Mesothelial cell of epicardium (in vitro differentiated cells): Measurements from ENCODE around the gene IGFLR1. TPM values are rescaled to one million over a fixed set of nuclear protein-coding genes. Genes with fewer than 3 reads are reported as not detected.
"Not testable (repeated sequence)": the region's sequence is repeated elsewhere in the genome, so short reads cannot be mapped to it uniquely, and the experiment has no call there.

Experiments
- DNase-seq, 2 experiments: peaks; one replicate each; pipeline ENCODE4 v3.0.0; 2021; ENCODE audit warnings: low spot score in 2 of 2; ENCODE audit not compliant: unreplicated experiment in 2 of 2
- H3K27ac Mint-ChIP-seq: 2 replicates; pipeline ENCODE4 v1.8.0; 2021; ENCODE audit warnings: mixed read lengths
- H3K27me3 Mint-ChIP-seq: 2 replicates; pipeline ENCODE4 v1.8.0; 2021; ENCODE audit warnings: low read depth, mixed read lengths
- H3K36me3 Mint-ChIP-seq: 2 replicates; pipeline ENCODE4 v1.8.0; 2021; ENCODE audit warnings: mixed read lengths
- H3K4me1 Mint-ChIP-seq: 2 replicates; pipeline ENCODE4 v1.8.0; 2021; ENCODE audit warnings: mixed read lengths
- H3K4me3 Mint-ChIP-seq: 2 replicates; pipeline ENCODE4 v1.8.0; 2021; ENCODE audit warnings: mild to moderate bottlenecking, moderate library complexity, mixed read lengths
- H3K9me3 Mint-ChIP-seq: 2 replicates; pipeline ENCODE4 v1.8.0; 2021; ENCODE audit warnings: mixed read lengths
- total RNA-seq: library from RNA; stranded (reverse); gene quantifications from 3 replicates; pipeline ENCODE4 v1.2.1, GENCODE V29; 2021
- TF ChIP-seq, protein P1 (sequence below): fragments of 200-600 bp; sonication (generic); IDR thresholded peaks from one replicate; pipeline ENCODE4 v1.5.0; 2021; ENCODE audit warnings: antibody characterized with exemption; ENCODE audit not compliant: unreplicated experiment

The IGFLR1 gene
- total RNA-seq, 1 donor from 2014 or later: 3.2 TPM

DNA sequence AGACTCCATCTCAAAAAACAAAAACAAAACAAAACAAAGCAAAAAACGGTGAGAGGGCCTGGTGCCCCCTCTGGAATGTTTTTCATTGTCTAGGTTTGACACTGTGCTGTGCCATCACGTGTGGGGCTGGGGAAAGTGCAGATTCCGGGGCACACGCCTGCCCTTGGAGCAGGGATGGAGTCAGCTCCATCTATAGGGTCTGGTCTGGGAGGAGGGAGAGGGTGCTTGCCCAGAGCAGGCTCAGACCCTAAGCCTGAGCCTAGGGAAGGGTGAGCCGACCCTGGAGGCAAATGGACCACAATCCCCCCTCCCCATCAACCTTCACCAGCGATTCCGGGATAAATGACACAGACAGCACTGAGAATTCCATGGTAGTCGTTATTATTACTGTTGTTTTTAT, 48.8 kb downstream of the IGFLR1 start:
- no peak overlapping the region for H3K27ac Mint-ChIP-seq
- H3K36me3 Mint-ChIP-seq: no peaks in the 10 kb centered on the region
- TF ChIP-seq, protein P1, sequence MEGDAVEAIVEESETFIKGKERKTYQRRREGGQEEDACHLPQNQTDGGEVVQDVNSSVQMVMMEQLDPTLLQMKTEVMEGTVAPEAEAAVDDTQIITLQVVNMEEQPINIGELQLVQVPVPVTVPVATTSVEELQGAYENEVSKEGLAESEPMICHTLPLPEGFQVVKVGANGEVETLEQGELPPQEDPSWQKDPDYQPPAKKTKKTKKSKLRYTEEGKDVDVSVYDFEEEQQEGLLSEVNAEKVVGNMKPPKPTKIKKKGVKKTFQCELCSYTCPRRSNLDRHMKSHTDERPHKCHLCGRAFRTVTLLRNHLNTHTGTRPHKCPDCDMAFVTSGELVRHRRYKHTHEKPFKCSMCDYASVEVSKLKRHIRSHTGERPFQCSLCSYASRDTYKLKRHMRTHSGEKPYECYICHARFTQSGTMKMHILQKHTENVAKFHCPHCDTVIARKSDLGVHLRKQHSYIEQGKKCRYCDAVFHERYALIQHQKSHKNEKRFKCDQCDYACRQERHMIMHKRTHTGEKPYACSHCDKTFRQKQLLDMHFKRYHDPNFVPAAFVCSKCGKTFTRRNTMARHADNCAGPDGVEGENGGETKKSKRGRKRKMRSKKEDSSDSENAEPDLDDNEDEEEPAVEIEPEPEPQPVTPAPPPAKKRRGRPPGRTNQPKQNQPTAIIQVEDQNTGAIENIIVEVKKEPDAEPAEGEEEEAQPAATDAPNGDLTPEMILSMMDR: no peak
- no peak for DNase-seq
- H3K4me1 Mint-ChIP-seq: peaks cover 11% of the 10 kb centered on the region
- no peak overlapping the region for H3K4me3 Mint-ChIP-seq
- no peaks in the 10 kb centered on the region for H3K27me3 Mint-ChIP-seq
- no peaks in the 10 kb centered on the region for H3K9me3 Mint-ChIP-seq

DNA sequence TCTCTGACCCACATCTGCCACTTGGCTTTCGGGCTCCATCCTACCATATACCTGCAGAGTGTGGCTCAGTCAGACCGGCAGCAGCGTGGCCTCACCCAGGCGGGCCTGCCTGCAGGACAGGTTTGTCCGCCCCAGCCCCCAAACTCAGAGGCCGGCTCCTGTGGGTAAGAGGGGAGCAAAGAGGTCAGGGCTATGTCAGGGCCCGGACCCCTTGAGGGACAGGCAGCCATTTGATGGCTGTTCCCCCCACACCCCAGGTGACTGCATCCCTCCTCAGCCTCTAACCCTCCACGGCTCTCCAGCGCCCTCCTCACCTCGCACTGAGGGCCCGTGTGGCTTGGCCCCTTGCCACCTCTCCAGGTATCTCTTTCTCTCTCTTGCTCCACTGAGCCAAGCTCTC, 50.2 kb downstream of the IGFLR1 start:
- Mint-ChIP-seq H3K27ac (no peak overlapping the region), H3K4me1 (peaks cover 11% of the 10 kb centered on the region), H3K27me3 (no peaks in the 10 kb centered on the region), H3K4me3 (no peak overlapping the region), H3K36me3 (no peaks in the 10 kb centered on the region), H3K9me3 (no peaks in the 10 kb centered on the region)
- TF ChIP-seq, protein P1: no peak
- DNase-seq: no peak

DNA sequence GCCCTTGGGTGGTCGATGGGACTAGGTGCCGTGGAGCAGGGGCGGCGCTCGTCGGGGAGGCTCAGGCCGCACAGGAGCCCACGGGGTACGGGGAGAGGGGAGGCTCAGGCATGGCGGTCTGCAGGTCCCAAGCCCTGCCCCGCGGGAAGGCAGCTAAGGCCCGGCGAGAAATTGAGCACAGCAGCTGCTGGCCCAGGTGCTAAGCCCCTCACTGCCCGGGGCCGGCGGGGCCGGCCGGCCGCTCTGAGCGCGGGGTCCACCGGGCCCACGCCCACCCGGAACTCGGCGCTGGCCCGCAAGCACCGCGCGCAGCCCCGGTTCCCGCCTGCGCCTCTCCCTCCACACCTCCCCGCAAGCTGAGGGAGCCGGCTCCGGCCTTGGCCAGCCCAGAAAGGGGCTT, 51.1 kb downstream of the IGFLR1 start:
- not testable (repeated sequence) for H3K27me3 Mint-ChIP-seq, DNase-seq, H3K4me3 Mint-ChIP-seq, H3K27ac Mint-ChIP-seq, H3K36me3 Mint-ChIP-seq, H3K9me3 Mint-ChIP-seq
- H3K4me1 Mint-ChIP-seq: peaks cover 11% of the 10 kb centered on the region

DNA sequence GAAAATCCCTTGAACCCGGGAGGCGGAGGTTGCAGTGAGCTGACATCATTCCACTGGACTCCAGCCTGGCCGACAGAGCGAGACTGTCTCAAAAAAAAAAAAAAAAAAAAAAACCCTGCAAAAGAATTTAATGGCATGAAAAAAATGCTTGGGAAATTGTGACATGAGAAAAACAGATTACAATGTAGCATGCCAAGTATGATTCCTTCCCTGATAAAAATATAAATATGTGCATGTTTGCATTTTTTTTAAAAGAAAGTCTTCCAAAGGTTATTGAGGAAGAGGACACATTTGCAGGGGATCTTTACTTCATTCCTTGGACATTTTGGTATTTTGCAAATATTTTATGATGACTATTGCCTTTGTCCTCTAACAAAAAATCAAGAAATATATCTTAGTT, 52.4 kb downstream of the IGFLR1 start:
- H3K27ac Mint-ChIP-seq: no peak overlapping the region
- no peaks in the 10 kb centered on the region for H3K9me3 Mint-ChIP-seq
- TF ChIP-seq, protein P1: no peak
- no peaks in the 10 kb centered on the region for H3K27me3 Mint-ChIP-seq
- H3K36me3 Mint-ChIP-seq: no peaks in the 10 kb centered on the region
- H3K4me1 Mint-ChIP-seq: peaks cover 11% of the 10 kb centered on the region
- no peak for DNase-seq
- no peak overlapping the region for H3K4me3 Mint-ChIP-seq

Other genes with a start within 250 kb of the IGFLR1 start
- 161 to 172 TPM (median 171 TPM) in 3 replicates for gene DMKN, start 228.8 kb downstream of the IGFLR1 start, total RNA-seq
- gene SBSN, start 214.1 kb downstream of the IGFLR1 start, total RNA-seq: 0.32 to 0.49 TPM (median 0.47 TPM) in 3 replicates
- not detected in 3 replicates for gene GAPDHS, start 209.0 kb downstream of the IGFLR1 start, total RNA-seq
- 82.2 to 82.7 TPM (median 82.3 TPM) in 3 replicates for gene TMEM147, start 196.8 kb downstream of the IGFLR1 start, total RNA-seq
- 0.11 to 0.22 TPM (median 0.16 TPM) in 3 replicates for gene ATP4A, start 178.8 kb downstream of the IGFLR1 start, total RNA-seq
- gene PMIS2, start 156.3 kb downstream of the IGFLR1 start, total RNA-seq: not detected in 3 replicates
- gene HAUS5, start 129.7 kb downstream of the IGFLR1 start, total RNA-seq: 28.7 to 33.8 TPM (median 29.0 TPM) in 3 replicates
- gene RBM42, start 113.4 kb downstream of the IGFLR1 start, total RNA-seq: 63.7 to 70.6 TPM (median 66.4 TPM) in 3 replicates
- 1.4 to 2.1 TPM (median 1.5 TPM) in 3 replicates for gene ETV2, start 100.7 kb downstream of the IGFLR1 start, total RNA-seq
- gene COX6B1, start 94.1 kb downstream of the IGFLR1 start, total RNA-seq: 273 to 293 TPM (median 284 TPM) in 3 replicates
- gene UPK1A, start 75.9 kb downstream of the IGFLR1 start, total RNA-seq: 1.8 to 2.3 TPM (median 2.0 TPM) in 3 replicates
- not detected in 3 replicates for gene ZBTB32, start 37.9 kb downstream of the IGFLR1 start, total RNA-seq
- gene KMT2B, start 24.4 kb downstream of the IGFLR1 start, total RNA-seq: 60.6 to 62.7 TPM (median 61.8 TPM) in 3 replicates
- gene U2AF1L4, start 3.0 kb upstream of the IGFLR1 start, total RNA-seq: 39.4 to 42.5 TPM (median 42.4 TPM) in 3 replicates
- 45.2 to 54.9 TPM (median 45.7 TPM) in 3 replicates for gene PSENEN, start 3.2 kb upstream of the IGFLR1 start, total RNA-seq
- 11.8 to 12.9 TPM (median 12.0 TPM) in 3 replicates for gene LIN37, start 6.1 kb upstream of the IGFLR1 start, total RNA-seq
- 18.8 to 21.7 TPM (median 20.3 TPM) in 3 replicates for gene HSPB6, start 14.6 kb upstream of the IGFLR1 start, total RNA-seq
- 45.1 to 50.5 TPM (median 46.6 TPM) in 3 replicates for gene PROSER3, start 15.7 kb upstream of the IGFLR1 start, total RNA-seq
- gene ARHGAP33, start 33.1 kb upstream of the IGFLR1 start, total RNA-seq: 74.0 to 79.9 TPM (median 75.4 TPM) in 3 replicates
- not detected in 3 replicates for gene PRODH2, start 70.4 kb upstream of the IGFLR1 start, total RNA-seq
- gene NPHS1, start 110.1 kb upstream of the IGFLR1 start, total RNA-seq: 0.23 to 0.72 TPM (median 0.51 TPM) in 3 replicates
- gene KIRREL2, start 114.5 kb upstream of the IGFLR1 start, total RNA-seq: 1.4 TPM in 3 replicates
- gene APLP1, start 126.1 kb upstream of the IGFLR1 start, total RNA-seq: 137 to 151 TPM (median 146 TPM) in 3 replicates
- gene NFKBID, start 158.1 kb upstream of the IGFLR1 start, total RNA-seq: 16.3 to 18.9 TPM (median 17.1 TPM) in 3 replicates
- gene HCST, start 160.1 kb upstream of the IGFLR1 start, total RNA-seq: 0.62 to 1.4 TPM (median 0.92 TPM) in 3 replicates
- gene TYROBP, start 165.8 kb upstream of the IGFLR1 start, total RNA-seq: not detected in 3 replicates
- 25.7 to 28.5 TPM (median 27.5 TPM) in 3 replicates for gene LRFN3, start 193.9 kb upstream of the IGFLR1 start, total RNA-seq